ENCODE data around the gene RBP5.

DNA sequence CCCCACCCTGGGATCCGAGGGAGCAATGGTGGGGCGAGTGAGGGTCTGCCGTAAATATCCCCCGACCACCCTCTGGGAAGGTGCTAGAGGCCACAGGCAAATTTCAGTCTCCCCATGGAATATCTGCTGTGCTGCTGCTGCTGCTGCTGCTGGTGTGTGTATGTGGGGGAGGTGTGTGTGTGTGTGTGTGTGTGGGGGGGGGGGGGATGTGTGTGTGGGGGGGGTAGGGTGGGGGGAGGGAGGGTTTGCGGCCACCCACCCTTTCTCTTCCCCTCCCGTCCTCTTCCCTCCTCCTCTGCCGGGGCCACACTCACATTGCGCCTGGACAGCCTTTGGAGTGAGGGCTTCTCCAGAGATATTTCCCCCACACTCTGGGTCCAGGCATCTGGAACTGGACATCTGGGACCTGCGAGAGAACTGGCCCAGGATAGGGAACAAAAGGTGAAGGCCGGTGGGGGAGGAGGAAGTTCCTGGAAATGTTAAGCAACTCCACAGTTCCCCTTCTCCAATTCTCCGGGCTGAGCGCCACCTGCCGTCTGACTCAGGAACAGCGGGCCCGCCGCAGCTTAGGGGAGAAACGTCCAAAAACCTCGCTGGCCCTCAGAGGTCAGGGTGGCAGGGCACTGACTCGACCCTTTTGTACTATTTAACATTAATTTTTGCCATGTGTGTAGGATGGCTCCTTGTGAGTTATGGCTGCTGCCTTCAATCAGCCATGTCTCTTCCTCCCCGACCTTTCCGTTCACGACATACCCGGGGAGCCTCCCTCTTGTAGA, 19.7 kb downstream of the RBP5 start, which contains the start of gene C1RL:
- TF ChIP-seq, protein P1, sequence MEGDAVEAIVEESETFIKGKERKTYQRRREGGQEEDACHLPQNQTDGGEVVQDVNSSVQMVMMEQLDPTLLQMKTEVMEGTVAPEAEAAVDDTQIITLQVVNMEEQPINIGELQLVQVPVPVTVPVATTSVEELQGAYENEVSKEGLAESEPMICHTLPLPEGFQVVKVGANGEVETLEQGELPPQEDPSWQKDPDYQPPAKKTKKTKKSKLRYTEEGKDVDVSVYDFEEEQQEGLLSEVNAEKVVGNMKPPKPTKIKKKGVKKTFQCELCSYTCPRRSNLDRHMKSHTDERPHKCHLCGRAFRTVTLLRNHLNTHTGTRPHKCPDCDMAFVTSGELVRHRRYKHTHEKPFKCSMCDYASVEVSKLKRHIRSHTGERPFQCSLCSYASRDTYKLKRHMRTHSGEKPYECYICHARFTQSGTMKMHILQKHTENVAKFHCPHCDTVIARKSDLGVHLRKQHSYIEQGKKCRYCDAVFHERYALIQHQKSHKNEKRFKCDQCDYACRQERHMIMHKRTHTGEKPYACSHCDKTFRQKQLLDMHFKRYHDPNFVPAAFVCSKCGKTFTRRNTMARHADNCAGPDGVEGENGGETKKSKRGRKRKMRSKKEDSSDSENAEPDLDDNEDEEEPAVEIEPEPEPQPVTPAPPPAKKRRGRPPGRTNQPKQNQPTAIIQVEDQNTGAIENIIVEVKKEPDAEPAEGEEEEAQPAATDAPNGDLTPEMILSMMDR (IDR thresholded peaks at IDR 0.05 in 4 of 5, conservative IDR thresholded peaks at IDR 0.05 in 1 of 5), result peak; percentile 96 to 99 (median 97)
- peak in 1 of 2 donors; percentile 5 for TF ChIP-seq POLR2A (IDR thresholded peaks at IDR 0.05)
